Neural progenitor cell (in vitro differentiated cells): ENCODE results near the gene ATF7IP.

Experiments
- CTCF ChIP-seq: fragments of 200-600 bp; sonication (generic); IDR thresholded peaks from 2 replicates; pipeline ENCODE4 v1.5.1; 2017; ENCODE audit warnings: antibody characterized with exemption, mild to moderate bottlenecking
- EZH2 ChIP-seq: fragments of 200-600 bp; sonication (generic); IDR thresholded peaks from 2 replicates; pipeline ENCODE4 v1.6.1; 2017; ENCODE audit warnings: antibody characterized with exemption, mild to moderate bottlenecking, moderate library complexity
- EZH2phosphoT487 ChIP-seq: fragments of 200-600 bp; sonication (generic); IDR thresholded peaks from 2 replicates; pipeline ENCODE4 v1.6.1; 2017; ENCODE audit warnings: antibody characterized with exemption

- TF ChIP-seq CTCF (no peak), EZH2 (no peak), EZH2phosphoT487 (no peak)
Observed at GRCh38 chr12:14452336-14452735, 86.9 kb downstream of the ATF7IP start.
